KOPT-K1 (cell line): Measurements from ENCODE around the gene PTPRCAP.
"Not testable (repeated sequence)": the region's sequence is repeated elsewhere in the genome, so short reads cannot be mapped to it uniquely, and the experiment has no call there.

Experiments used
- H3K27ac ChIP-seq: fragments of 200-600 bp; sonication (generic); 2 replicates; pipeline ENCODE4 v1.5.1; 2016; ENCODE audit warnings: antibody characterized with exemption, mild to moderate bottlenecking, low read depth, low read length; ENCODE audit not compliant: poor library complexity, severe bottlenecking
- H3K36me3 ChIP-seq: fragments of 200-600 bp; sonication (generic); 2 replicates; pipeline ENCODE4 v1.5.1; 2017; ENCODE audit warnings: antibody characterized with exemption, mild to moderate bottlenecking, low read length, moderate library complexity; ENCODE audit not compliant: insufficient read depth
- H3K9me3 ChIP-seq: fragments of 200-600 bp; sonication (generic); 2 replicates; pipeline ENCODE4 v1.5.1; 2017; ENCODE audit warnings: antibody characterized with exemption, low read length, mild to moderate bottlenecking; ENCODE audit not compliant: insufficient read depth, poor library complexity, severe bottlenecking

PTPRCAP gene

DNA sequence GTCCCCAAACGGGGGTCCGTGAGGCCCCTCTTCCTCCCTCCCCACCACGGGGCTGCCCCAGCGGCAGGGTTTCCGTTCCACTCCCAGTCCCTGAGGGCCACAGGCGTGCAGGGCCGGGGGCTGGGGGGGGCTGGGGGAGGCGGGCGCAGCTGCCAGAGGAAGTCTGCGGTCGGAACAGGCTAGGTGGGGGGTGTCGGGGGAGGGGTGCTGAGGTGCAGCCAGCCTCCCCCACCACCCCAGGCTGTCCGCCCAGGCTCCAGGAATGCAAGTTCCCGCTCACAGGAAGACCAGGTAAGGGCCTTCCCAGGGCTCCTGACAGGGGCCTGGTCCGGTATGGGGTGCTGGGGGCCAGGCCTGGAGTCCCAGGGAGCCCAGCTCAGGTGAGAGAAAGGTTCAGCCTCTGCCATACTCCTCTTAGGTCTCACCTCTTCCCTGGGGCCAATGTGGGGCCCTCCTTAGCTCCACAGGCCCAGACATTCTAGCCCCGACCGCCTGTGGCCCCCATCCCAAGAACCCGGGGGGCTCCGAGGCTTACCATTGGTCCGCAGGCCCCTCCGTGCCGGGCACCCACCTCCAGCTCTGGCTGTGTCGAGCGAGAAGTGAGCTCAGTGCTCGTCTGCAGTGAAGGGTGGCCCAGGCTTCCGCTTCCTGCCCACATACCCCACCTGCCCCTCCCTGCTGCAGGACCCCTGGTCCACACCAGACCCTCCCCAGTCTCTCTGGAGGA is at the start of gene PTPRCAP:
Gene PTPRCAP, minus strand, starts transcription at position 601 of the 727 bp plus-strand sequence. Its CDS starts 63 bp downstream, at position 538.
- Histone ChIP-seq H3K27ac (peak within 1 kb of the TSS; percentile 100), H3K36me3 (peaks cover 42% of the 10 kb centered on the region)

DNA sequence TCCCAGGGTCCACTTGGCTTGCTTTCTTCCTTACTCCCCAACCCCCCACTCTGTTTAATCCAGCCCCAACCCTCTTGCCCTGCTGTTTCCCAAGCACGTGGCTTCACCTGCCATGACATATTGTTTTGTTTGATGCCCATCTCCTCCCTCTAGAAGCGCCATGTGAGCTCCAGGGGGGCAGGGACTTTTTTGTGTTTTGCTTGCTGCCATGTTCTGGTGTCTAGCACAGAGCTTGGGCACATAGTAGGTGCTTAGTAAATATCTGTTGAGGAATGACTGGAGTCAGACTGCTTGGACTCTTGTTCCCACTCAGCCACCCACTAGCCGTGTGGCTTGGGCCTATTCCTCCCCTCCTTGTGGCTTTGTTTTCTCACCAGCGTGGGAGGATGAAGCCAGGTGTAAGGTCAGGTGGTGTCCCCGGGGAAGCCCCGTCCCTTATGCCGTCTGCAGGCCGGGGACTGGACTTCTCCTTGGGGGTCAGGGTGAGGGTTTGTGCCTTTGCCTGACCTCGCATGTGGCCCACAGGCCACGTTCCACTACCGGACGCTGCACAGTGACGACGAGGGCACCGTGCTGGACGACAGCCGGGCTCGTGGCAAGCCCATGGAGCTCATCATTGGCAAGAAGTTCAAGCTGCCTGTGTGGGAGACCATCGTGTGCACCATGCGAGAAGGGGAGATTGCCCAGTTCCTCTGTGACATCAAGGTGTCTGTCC is 49.2 kb upstream of the PTPRCAP start:
- H3K27ac ChIP-seq: peak overlapping the region; percentile 99
- peaks cover 53% of the 10 kb centered on the region for H3K36me3 ChIP-seq
- H3K9me3 ChIP-seq: no peaks in the 10 kb centered on the region

More for the DNA sequence above, at the start of gene PTPRCAP:
- no peaks in the 10 kb centered on the region for H3K9me3 ChIP-seq

- not testable (repeated sequence) for H3K9me3 ChIP-seq
- Histone ChIP-seq H3K27ac (peak overlapping the region; percentile 99), H3K36me3 (peaks cover 46% of the 10 kb centered on the region)
Measured at GRCh38 chr11:67485873-67486361, 48.4 kb upstream of the PTPRCAP start.

DNA sequence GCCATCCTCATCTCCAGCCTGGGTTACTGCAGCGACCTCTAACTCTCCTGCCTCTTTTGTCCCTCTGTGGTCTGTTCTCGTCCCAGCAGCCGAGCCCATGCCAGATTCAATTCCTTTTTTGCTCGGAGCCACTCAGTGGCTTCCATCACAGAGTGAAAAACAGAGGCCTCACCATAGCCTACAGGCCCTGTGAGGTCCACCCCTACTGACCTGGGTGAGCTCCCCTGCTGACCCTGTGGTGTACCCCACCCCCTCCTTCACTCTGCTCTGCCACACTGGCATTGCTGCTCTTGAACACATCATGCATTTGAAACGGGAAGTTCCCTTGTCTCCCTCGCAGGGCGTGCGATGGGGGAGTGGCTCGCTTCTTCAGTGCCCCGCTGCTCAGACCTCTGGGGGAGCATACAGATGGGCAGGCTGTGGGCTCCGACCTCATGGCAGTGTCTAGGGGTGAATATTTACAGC is 47.4 kb upstream of the PTPRCAP start:
- H3K36me3 ChIP-seq: peaks cover 35% of the 10 kb centered on the region
- H3K9me3 ChIP-seq: no peaks in the 10 kb centered on the region
- peak overlapping the region; percentile 99 for H3K27ac ChIP-seq

- H3K36me3 ChIP-seq: peaks cover 27% of the 10 kb centered on the region
- no peaks in the 10 kb centered on the region for H3K9me3 ChIP-seq
- peak overlapping the region; percentile 99 for H3K27ac ChIP-seq
Measured at GRCh38 chr11:67483831-67484665, 46.6 kb upstream of the PTPRCAP start.

DNA sequence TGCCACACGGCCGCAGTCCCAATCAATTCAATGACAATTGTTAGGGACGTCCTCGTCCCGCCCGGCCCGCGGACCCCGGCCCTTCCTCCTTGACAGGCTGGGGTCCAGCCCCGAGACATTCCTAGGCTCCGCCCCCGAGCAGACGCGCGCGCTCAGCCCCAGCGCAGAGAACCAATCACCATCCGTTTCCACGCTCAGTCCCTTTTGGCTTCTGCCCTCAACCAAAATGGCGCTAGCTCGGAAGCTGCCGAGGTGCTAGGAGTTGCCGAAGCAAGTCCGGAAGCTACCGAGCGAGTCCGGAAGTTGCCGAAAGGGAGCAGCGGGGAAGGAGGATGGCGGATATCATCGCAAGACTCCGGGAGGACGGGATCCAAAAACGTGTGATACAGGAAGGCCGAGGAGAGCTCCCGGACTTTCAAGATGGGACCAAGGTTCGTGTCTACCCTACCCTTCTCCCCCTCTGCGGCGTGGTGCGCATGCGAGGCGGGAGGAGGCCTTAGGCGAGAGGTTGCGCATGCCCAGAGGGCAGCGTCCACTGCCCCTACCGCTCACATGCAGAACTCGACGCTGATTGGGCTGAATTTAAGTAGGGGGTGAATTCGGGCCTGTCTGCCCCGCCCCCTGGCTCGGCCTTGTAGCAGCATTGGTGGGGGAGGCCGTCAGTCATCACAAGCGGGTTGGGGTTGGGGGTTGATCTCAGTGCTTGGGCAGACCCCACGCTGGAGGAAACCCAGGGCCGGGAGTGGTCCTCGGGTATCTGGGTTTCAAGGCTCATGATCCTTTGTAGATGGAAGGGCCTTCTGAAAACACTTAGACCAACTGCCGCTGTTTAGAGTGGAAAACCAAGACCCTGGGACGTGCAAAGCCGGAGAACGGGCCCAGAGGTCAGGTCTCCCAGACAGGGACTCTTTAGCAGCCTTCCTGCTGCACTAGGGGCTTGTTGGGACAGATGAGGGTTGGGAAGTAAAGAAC is 45.6 kb upstream of the PTPRCAP start, which contains the start of gene AIP:
Gene AIP, plus strand, starts transcription at position 200 of the 972 bp plus-strand sequence. Its CDS starts 133 bp downstream, at position 333.
- Histone ChIP-seq H3K27ac (peak within 1 kb of the TSS; percentile 99), H3K9me3 (no peaks in the 10 kb centered on the region), H3K36me3 (peaks cover 18% of the 10 kb centered on the region)

DNA sequence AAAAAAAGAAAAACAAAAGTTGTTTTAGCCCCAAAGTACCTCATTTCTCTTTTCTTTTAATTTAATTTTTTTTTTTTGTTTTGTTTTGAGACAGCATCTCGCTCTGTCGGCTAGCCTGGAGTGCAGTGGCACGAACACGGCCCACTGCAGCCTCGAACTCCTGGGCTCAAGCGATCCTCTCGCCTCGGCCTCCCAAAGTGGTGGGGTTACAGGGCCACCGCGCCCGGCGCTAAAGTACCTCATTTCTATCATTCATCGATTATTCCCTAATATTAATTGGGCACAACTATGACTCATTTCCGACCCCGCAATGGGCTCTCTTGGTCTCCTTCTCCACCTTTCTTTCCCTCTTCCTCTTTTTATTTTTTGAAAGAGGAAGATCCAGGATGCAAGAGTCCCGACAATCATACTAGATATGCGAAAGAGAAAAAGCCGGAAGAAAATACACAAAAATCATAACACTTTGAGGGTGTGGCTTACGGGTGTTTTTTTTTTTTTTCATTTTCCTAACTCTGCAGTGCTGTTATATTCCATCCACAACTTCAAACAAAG is 44.9 kb upstream of the PTPRCAP start:
- H3K27ac ChIP-seq: peak overlapping the region; percentile 99
- H3K9me3 ChIP-seq: no peaks in the 10 kb centered on the region
- peaks cover 10% of the 10 kb centered on the region; the same call in 1 of the 2 replicates for H3K36me3 ChIP-seq

DNA sequence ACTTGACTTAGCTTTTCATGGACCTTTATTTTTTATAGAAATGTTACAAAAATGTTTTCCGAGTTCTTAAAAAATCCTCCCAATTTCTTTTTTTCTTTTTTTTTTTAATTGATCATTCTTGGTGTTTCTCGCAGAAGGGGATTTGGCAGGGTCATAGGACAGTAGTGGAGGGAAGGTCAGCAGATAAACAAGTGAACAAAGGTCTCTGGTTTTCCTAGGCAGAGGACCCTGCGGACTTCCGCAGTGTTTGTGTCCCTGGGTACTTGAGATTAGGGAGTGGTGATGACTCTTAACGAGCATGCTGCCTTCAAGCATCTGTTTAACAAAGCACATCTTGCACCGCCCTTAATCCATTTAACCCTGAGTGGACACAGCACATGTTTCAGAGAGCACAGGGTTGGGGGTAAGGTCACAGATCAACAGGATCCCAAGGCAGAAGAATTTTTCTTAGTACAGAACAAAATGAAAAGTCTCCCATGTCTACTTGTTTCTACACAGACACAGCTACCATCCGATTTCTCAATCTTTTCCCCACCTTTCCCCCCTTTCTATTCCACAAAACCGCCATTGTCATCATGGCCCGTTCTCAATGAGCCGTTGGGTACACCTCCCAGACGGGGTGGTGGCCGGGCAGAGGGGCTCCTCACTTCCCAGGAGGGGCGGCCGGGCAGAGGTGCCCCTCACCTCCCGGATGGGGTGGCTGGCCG is 40.0 kb upstream of the PTPRCAP start:
- H3K27ac ChIP-seq, H3K9me3 ChIP-seq, H3K36me3 ChIP-seq: not testable (repeated sequence)

GRCh38 chr11:67476692-67477091 is 39.2 kb upstream of the PTPRCAP start:
- H3K9me3 ChIP-seq, H3K36me3 ChIP-seq, H3K27ac ChIP-seq: not testable (repeated sequence)

DNA sequence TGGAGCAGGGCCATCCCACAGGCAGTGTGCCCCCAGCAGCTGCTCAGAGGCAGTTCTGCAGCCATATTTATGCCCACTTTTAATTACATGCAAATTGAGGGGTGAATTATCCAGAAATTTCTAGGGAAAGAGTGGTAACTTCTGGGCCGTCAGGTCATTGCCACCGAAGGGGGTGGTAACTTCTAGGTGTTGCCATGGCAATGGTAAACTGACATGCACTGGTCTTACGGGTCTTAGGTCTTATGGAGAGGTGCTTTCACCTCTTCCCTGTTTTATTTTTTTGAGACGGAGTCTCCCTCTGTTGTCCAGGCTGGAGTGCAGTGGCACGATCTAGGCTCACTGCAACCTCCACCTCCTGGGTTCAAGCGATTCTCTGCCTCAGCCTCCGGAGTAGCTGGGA is 35.4 kb upstream of the PTPRCAP start:
- H3K36me3 ChIP-seq: no peaks in the 10 kb centered on the region
- H3K9me3 ChIP-seq: no peaks in the 10 kb centered on the region
- H3K27ac ChIP-seq: no peak overlapping the region

GRCh38 chr11:67470337-67471002 is 33.0 kb upstream of the PTPRCAP start:
- Histone ChIP-seq H3K36me3 (no peaks in the 10 kb centered on the region), H3K27ac (no peak overlapping the region), H3K9me3 (no peaks in the 10 kb centered on the region)

DNA sequence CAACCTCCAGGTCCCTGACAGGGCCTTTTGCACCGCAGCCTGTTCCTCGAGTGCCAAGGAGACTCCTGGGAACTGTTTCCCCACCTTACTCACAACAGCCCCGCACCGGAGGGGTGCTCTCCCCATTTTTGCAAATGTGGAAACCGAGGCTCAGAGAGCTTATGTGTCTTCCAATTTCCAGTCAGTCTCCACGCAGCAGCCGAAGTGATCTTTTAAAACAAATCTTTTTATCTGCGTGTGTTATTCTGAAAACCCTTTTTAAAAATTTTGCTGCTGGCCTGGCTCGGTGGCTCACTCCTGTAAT is 32.0 kb upstream of the PTPRCAP start:
- Histone ChIP-seq H3K27ac (peak overlapping the region; percentile 73), H3K36me3 (no peaks in the 10 kb centered on the region), H3K9me3 (no peaks in the 10 kb centered on the region)
